GM18873 (cell line): Measurements from ENCODE around the gene B4GAT1.
"Not testable (repeated sequence)": the region's sequence is repeated elsewhere in the genome, so short reads cannot be mapped to it uniquely, and the experiment has no call there.

Source experiments
- ATAC-seq: cut with Tn5 transposase; IDR thresholded peaks from one replicate; pipeline ENCODE4 v1.9.1; 2021; ENCODE audit warnings: mild to moderate bottlenecking, moderate library complexity, moderate number of reproducible peaks; ENCODE audit not compliant: unreplicated experiment, low FRiP score

The B4GAT1 gene

DNA sequence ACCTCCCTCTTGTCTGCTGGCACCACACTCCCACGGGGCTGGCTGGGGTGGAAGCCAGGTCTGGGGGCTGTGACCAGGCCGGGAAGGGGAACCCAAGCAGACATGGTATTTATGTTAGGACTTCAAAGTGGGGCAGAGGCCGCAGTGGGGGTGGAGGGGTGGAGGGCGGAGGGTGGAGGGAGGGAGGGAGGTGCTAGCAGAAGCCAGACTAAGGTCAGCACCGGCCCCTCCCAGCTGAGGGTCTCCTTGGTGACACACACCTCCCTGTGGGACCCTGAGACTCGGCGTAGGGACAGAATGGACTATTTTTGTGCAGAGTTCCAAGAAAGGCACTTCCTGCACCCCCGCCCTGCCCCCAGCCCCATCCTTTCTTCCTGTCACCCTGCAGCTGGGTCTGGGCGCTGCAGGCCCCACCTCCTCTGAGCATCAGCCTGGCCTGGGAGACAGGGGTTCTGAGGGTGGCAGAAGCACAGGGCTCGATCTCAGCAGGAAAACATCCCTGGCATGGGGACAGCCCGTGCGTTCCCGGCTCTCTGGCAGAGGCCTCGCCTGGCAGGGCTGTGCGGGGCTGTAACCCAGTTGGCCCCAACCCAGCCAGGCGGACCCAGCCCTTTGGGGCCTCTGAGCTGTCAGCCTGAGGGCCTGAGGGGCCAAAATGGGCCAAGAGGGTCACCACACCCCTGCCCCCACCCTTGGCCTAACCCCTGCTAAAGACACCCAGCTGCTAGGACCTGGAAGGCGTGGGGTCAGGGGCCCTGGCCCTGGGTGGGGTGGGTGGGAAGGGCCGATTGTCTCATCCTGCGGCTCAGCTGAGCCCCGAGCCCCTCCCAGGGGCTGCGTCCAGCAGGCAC, 20.9 kb downstream of the B4GAT1 start:
- ATAC-seq, result no peak

DNA sequence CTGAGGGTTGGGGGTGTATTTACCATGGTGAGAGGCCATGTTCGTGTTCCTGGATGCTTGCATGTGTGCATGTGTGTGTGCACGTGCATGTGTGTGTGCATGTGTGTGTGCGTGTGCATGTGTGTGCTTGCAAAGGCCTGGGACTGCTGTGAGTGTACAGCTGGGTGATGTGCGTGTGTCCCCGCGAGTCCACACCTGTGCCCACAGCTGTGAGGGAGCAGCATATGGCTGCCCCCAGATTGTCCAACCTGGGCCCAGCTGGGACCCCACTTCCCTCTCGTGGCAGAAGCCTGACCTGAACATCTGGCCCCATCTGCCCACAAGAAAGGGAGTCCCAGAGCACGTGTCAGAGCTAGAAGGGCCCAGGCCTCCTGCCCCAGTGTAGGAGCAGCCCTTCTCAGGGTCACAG, 22.2 kb downstream of the B4GAT1 start:
- ATAC-seq, result no peak

DNA sequence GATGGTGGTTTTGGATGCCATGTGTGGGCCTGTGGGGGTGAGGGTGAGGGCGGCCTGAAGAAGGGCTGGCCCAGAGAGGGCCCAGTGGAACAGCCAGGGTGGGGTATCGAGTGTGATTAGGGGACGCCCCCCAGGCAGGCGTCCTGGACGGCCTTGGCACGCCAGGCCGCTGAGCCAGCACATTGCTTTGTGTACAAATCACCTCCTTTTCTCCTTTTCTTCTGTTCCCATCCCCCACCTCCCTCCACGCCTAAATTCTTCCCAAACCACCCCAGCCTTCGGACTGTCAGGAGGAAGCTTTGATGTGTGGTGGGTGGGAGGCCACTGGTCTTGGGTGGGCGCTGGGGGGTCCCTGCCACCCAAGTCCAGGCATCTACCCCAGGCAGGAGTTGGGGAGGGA, 22.8 kb downstream of the B4GAT1 start:
- ATAC-seq, result no peak

DNA sequence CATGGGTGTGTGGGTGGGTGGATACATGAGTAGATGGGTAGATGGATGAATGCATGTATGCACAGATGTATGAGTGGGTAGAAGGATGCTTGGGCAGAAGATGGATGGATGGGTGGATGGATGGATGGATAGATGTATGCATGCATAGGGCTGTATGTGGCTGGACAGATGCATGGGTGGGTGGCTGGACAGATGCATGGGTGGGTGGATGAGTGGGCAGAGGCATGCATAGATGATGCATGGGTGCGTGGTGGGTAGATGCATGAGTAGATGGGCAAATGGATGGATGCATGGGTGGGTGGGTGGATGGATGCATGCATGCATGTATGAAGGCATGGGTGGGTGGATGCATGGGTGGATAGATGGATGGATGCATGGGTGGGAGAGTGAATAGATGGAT, 23.7 kb downstream of the B4GAT1 start:
- no peak for ATAC-seq

DNA sequence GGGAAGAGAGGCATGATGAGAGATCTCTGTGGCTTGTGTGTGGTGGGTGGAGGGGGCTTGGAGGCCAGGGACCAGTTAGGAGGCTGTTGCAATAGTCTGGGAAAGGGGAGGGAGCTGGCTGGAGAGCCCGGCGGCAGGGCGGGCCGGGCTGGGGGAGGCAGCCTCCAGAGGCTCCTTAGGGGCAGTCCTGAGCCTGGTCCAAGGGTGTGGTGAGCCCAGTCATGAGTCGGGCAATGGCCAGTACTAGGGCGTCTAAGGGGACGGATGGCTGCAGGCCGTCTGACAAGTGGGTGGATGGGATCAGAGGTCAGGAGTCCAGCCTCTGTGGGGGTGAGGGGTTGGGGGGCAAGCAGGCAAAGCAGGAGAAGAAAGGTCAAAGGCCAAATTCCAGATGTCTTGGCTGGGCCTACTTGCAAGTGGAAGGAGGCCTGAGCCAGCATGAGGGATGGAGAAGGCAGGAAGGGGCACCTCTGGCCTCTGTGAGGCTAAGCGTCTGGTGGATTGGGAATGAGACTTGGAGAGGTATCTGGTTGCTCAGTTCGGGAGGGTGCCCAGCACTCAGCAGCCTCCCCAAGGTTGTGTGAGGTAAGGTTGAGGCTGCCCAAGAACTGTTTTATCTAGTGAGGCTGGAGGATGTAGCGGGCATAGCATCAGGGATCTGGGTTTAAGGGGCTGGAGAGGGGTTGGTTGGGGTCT, 24.5 kb downstream of the B4GAT1 start:
- ATAC-seq, result no peak

DNA sequence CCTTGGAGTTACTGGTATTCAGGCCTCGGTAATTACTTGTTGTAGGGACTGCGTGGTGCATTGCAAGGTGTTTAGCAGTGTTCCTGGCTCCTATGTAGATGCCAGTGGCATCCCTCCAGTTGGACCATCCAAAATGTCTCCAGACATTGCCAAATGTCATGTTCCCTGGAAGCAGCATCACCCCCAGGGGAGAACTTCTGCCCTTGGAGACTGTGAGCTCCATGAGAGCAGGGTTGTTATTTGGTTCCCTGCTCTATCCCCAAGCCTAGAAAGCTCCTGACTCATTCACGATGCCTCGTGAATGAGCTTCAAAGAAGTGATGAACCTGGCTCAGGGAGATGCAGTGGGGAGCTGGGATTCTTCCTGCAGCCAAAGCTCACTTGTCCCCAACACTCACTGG, 25.8 kb downstream of the B4GAT1 start:
- ATAC-seq, result no peak

DNA sequence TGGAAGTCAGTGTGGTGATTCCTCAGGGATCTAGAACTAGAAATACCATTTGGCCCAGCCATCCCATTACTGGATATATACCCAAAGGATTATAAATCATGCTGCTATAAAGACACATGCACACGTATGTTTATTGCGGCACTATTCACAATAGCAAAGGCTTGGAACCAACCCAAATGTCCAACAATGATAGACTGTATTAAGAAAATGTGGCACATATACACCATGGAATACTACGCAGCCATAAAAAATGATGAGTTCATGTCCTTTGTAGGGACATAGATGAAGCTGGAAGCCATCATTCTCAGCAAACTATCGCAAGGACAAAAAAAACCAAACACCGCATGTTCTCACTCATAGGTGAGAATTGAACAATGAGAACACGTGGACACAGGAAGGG, 26.7 kb downstream of the B4GAT1 start:
- ATAC-seq, result not testable (repeated sequence)

DNA sequence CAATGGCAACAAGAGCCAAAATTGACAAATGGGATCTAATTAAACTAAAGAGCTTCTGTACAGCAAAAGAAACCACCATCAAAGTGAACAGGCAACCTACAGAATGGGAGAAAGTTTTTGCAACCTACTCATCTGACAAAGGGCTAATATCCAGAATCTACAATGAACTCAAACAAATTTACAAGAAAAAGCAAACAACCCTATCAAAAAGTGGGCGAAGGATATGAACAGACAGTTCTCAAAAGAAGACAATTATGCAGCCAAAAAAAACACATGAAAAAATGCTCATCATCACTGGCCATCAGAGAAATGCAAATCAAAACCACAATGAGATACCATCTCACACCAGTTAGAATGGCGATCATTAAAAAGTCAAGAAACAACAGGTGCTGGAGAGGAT, 27.1 kb downstream of the B4GAT1 start:
- not testable (repeated sequence) for ATAC-seq

DNA sequence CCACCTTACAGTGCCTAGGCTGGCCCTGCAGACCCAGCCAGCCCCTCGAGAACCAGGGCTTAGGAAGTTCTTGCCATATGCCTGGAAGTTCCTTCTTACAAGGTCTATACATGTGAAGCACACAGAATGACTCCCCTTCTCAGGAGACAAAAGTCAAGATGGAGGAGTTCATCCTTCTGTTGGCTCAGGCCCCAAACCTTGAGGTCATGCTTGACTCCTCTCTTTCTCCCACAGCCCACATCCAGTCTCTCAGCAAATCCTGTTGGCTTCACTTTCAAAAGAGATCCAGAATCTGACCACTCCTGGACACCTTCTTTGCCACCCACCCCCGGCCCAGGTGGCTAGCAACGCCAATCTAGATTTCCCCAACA, 28.8 kb downstream of the B4GAT1 start:
- ATAC-seq, result no peak

DNA sequence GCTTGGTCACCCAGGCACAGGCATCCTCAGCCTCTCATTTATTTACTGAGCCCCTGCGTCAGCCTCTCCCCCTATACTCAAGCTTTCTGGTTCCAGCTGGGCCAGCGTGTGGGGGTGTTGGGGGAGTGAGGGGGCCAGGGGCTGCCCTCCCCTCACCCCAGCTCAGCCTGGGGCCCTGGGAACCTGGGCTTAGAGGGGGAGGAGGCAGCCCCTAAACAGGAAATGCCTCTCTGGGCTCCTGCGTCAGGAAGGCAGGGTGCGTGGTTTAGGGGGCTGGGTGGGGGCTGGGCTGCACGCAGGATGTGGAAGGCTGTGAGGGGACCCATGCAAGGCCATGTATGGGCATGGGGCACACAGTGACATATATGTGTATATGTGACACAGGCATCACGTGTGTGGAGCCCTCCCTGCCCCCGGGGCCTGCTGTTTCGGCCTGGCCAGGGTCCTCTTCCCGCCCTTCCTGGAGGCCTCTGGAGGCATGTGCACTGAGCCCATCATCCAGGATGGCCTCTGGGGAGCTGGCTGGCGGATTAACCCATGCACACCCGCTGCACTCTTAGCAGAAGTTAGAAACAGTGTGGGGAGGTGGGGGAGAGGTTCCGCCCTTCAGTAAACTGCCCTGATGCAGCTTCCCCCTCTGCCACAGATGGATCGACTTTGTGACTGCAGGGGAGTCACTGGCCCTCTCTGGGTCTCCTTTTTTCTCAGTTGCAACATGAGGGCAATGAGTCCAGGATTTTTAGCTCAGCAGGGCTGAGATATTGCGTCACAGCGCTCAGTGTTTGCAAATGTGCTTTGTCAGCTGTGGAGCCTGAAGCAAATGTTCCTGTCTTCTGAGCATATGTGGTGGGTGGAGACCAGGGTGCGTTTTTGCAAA, 29.5 kb downstream of the B4GAT1 start:
- no peak for ATAC-seq

DNA sequence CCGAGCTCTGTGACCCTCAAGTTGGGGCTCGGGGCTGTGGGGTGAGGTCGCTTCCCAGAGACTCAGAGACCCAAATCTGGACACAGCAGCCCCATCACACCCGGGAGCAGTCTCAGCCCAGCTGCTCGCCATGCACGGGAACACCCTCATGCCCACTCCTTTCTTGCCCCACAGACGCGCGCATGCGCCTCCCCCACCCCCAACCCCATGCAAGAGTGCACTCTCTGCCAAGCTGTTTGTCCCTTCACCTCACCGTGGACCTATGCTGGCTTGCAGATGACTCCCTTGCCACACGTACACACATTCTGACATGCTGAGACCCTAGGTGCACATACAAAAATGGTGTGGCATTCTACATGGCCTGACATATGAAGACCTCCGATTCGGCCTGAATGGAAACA, 30.1 kb downstream of the B4GAT1 start:
- no peak for ATAC-seq

DNA sequence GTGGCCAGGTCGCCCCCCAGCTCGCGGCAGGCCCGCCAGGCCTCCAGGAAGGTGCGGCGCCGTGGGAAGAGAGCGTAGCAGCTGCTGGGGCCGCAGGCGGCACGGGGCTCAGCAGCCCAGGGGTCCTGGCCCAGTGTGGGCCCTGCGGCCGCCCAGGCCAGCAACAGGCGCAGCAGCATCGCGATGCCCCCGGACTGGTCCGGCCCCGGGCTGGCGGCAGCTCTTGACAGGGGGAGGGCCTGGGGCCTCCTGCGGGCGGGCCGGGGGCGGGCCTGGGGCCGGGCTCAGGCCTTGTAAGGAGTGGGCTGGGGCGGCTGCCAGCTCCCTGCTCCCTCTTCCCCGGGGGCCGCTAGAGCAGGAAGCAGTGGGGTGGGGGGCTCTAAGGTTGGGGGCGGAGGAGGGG, 30.6 kb downstream of the B4GAT1 start, which contains the start of gene CD248:
Gene CD248 (minus strand): TSS at position 196 of the 403 bp plus-strand sequence. CDS start 17 bp downstream, at position 179.
- no peak for ATAC-seq

DNA sequence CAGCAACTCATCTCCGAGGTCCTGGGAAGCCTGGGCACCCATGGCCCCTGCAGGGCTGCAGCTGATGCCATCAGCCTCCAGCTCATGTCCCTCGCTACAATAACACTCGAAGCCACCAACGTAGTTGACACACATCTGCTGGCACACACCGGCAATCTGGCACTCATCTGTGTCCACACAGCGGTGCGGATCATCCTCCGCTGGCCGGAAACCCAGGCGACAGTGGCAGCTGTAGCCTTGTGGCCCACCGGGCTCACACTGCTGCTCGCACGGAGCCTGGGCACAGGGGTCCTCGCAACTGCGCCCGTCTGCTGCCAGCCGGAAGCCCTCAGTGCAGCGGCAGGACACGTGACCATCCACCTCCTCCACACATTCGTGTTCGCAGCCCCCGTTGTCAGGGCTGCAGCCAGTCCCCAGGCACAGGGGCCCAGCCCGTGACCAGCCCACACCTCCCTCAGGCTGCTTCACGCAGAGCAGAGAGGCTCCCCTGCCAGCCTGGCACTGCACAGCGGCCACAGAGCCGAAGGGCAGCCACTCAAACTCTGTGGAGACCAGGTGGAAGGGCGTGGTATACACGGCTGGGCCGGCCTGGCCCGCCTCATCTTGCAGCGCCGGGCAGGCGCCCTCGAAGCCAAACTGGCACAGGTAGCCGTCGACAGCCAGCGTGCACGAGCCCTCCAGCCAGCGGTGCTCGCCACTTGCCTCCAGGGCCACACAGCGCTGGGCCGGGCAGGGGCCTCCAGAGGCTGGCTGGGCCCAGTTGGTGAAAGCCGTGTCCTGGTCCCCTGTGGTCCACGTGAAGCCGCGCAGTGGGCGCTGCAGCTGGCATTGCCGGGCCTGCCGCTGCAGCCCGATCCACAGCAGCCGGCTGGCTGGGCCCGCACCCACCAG, 31.3 kb downstream of the B4GAT1 start:
- no peak for ATAC-seq

DNA sequence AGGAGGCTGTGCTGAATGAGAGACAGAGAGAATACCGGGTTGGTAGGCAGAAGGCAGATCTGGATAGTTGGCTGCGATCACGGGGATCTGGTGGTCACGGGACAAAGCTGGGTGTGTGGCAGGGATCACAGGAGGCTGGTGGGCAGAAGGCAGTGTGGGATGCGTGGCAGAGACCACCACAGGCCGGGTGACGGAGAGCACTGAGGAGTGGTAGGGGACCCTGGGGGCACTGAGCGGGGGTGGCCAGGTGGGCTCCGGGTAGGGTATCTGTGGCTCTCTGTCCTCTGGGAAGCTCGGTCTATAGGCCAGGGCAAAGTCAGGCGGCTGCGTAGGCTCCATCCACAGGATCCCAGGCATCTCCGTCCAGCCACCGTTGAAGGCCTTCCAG, 31.9 kb downstream of the B4GAT1 start:
- ATAC-seq, result no peak

DNA sequence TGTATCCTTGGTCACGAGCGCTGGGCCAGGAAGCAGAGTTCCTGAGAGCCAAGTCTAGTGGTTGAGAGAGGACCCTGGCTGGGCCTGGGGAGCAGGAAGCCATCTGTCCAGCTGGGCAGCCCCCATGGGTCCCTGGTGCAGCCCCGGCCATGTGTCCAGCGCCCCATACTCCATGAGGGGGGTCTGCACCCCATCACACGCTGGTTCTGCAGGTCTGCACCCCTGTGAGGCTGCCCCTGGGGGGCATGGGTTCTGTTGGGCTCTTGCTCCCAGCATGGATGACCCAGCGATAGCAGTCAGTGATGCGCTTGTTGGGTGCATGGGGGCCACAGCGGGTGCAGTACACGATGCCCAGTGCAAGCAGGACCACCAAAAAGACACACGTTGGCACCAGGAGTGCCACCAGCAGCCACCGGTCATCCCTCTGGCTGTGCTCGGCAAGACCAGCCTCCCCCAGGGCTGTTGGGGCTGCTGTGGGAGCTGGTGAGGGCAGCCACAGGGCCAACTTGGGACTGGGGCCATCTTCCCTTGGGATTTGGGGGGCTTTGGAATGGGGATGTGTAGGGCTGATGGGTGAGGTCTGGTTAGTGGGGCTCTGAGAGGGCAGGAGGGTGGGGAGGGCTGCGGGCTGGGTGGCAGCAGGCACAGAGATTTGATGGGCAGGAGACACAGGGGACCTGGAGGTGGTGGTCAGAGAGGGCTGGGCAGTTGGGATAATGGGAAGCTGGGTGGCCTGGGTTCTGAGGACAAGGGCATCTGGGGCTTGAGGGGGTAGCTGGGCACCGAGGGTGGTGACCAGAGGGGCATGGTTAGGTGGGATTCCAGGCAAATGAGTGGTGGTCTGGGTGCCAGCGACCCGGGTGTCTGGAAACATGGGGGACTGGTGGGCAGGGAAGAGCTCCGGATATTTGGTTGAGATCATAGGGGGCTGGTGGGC, 32.6 kb downstream of the B4GAT1 start:
- ATAC-seq, result no peak

DNA sequence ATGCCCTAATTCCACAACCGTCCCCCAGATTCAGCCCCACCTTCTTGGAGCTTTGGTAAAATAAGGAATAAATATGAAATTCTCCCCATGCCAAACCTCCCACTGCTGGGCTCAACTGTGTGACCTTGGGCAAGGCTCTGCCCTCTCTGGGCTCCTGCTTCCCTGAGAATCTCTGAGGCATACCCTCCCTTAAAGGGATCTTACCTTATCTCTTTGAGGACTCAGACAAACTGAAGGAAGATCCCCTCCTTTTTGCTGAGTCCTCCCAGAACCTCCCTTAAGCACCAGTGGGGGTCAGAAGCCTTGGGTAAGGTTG, 33.3 kb downstream of the B4GAT1 start:
- no peak for ATAC-seq

DNA sequence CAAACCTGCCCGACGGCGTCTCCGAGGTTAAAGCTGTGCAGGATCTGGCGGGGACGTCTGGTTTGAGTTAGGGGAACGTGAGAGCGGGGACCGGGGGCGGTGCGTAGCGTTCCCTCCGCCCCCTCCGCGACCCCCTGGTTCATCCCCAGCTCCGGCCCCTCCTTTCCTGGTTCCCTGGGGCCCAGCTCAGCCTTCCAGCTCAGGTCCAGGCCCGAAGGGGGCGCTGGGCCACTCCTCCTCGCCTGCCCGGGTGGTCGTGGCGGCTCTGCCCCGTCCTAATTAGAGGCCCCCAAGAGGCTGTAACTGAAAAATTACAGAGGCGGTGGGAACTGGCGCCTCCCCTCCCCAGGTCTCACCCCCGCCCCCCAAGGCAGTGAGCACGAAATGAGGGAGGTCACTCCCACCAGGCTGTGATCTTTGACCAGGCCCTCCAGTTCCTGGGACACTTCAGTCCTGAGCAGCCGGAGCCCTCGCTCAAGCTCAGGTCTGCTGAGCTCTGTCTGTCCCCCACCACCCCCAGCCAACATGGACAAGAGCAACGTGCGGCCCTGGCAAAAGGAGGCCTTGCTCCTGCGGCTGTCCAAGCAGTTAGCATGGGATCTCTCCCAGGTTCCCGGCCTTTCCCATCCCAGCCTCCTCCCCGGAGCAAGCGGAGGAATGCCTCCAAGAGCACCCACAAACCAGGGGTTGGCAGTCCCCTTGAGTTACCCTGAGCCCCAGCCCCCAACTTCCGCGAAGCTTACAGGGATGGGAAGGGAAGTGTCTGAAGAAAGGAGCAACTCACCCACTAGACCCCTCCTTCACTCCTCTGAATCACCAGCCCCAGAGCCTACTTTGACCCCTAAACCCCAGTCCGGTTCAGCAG, 33.9 kb downstream of the B4GAT1 start:
- ATAC-seq, result no peak
